Tibial nerve (tissue), 3 donors: ENCODE measurements around the gene FGR.

Experiments used
- CTCF ChIP-seq, 5 experiments: fragments of 200-600 bp in 3 of 5; fragments of 450-650 bp in 2 of 5; sonication (generic) in 3 of 5; IDR thresholded peaks; one replicate each; pipeline ENCODE4 v1.5.1; 2016 to 2019; ENCODE audit warnings: antibody characterized with exemption in 5 of 5, mild to moderate bottlenecking in 3 of 5, moderate library complexity in 2 of 5
- POLR2A ChIP-seq, 2 donors: fragments of 450-650 bp; IDR thresholded peaks; one replicate each; pipeline ENCODE4 v1.6.1; 2017; ENCODE audit warnings: antibody characterized with exemption in 2 of 2, mild to moderate bottlenecking in 2 of 2, moderate library complexity in 2 of 2

GRCh38 chr1:27666294-27666693, 31.3 kb upstream of the FGR start:
- TF ChIP-seq CTCF (IDR thresholded peaks at IDR 0.05), result no peak
- TF ChIP-seq POLR2A (IDR thresholded peaks at IDR 0.05), result no peak
